Brain pericyte (primary cell): ENCODE measurements around the gene SLC8A2.

ENCODE experiments used
- DNase-seq: peaks from one replicate; pipeline ENCODE4 v3.0.0-alpha.2; 2012; ENCODE audit warnings: low read depth, low spot score

The SLC8A2 gene

GRCh38 chr19:47459477-47459876, 12.2 kb downstream of the SLC8A2 start:
- DNase-seq = no peak

GRCh38 chr19:47458672-47459071, 13.0 kb downstream of the SLC8A2 start:
- no peak for DNase-seq

GRCh38 chr19:47456721-47457474, 14.8 kb downstream of the SLC8A2 start:
- no peak for DNase-seq

- no peak for DNase-seq
Measured at GRCh38 chr19:47450478-47450877, 21.2 kb downstream of the SLC8A2 start.

- no peak for DNase-seq
Measured at GRCh38 chr19:47448360-47448727, 23.3 kb downstream of the SLC8A2 start.

GRCh38 chr19:47447470-47448359, 24.0 kb downstream of the SLC8A2 start:
- no peak for DNase-seq

- no peak for DNase-seq
Measured at GRCh38 chr19:47446534-47447469, 24.9 kb downstream of the SLC8A2 start.

GRCh38 chr19:47445937-47446402, 25.7 kb downstream of the SLC8A2 start:
- DNase-seq = no peak

- no peak for DNase-seq
Measured at GRCh38 chr19:47445527-47445926, 26.2 kb downstream of the SLC8A2 start.

- no peak for DNase-seq
Measured at GRCh38 chr19:47444388-47444821, 27.3 kb downstream of the SLC8A2 start.

- DNase-seq = no peak
Measured at GRCh38 chr19:47443331-47443730, 28.4 kb downstream of the SLC8A2 start.

GRCh38 chr19:47438793-47439220, 32.9 kb downstream of the SLC8A2 start:
- no peak for DNase-seq

GRCh38 chr19:47437500-47437899, 34.2 kb downstream of the SLC8A2 start:
- DNase-seq = no peak

- DNase-seq = no peak
Measured at GRCh38 chr19:47436712-47437401, 34.8 kb downstream of the SLC8A2 start.

- DNase-seq = no peak
Measured at GRCh38 chr19:47435883-47436417, 35.7 kb downstream of the SLC8A2 start.

- no peak for DNase-seq
Measured at GRCh38 chr19:47435196-47435595, 36.5 kb downstream of the SLC8A2 start.

- DNase-seq = no peak
Measured at GRCh38 chr19:47434088-47434487, 37.6 kb downstream of the SLC8A2 start.

GRCh38 chr19:47433121-47433520, 38.6 kb downstream of the SLC8A2 start:
- no peak for DNase-seq

GRCh38 chr19:47432499-47432898, 39.2 kb downstream of the SLC8A2 start:
- no peak for DNase-seq

- DNase-seq = no peak
Measured at GRCh38 chr19:47432091-47432490, 39.6 kb downstream of the SLC8A2 start.
